ENCODE data around the gene SMIM12.

SMIM12 gene

DNA sequence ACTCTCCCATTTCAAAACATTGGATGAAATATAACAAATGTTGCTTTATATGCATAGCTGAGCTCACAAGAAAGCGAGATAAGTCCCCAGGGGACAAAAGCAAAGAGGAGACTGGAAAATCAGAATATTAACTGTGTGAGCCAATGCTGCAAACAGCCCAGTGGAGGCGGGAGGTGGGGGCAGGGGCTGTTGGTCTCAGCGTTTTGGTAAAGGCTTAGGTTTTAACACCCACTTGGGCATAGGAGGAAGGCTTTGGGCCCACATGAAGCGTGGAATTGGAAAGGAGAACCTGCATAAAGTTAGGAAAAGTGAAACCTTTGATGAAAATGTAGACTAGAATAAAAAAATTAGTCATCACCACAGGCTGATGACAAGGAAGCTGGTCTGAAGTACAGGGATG, 30.2 kb upstream of the SMIM12 start:
- TF ChIP-seq CTCF (IDR thresholded peaks at IDR 0.05; ENCODE audit: extremely low read depth, missing control alignments), result no peak
- DNase-seq (ENCODE audit: low spot score), result no peak

DNA sequence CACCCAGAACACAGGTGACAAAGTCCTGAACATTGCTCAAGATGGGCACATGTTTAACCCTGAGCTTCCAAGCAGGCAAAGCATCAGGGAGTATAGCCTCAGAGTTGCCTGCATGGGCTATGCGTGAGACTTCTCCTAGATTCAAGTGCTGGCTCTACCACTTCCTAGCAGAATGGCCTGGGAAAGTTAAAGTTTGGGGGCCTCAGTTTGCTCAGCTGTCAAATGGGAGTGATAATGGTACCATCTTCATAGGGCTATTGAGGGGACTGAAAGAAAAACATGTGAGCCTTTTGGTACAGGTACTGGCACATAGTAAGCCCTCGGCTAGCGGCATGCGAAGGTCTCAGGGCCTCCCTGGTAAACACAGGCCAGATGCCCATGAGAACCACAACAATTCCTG, 28.0 kb upstream of the SMIM12 start:
- no peak for TF ChIP-seq CTCF (IDR thresholded peaks at IDR 0.05; ENCODE audit: extremely low read depth, missing control alignments)
- no peak for DNase-seq (ENCODE audit: low spot score)

GRCh38 chr1:34885405-34886247, 26.1 kb upstream of the SMIM12 start:
- no peak for TF ChIP-seq CTCF (IDR thresholded peaks at IDR 0.05; ENCODE audit: extremely low read depth, missing control alignments)
- peak; percentile 69 for DNase-seq (ENCODE audit: low spot score)

- peak; percentile 12 for TF ChIP-seq CTCF (IDR thresholded peaks at IDR 0.05; ENCODE audit: extremely low read depth, missing control alignments)
- DNase-seq (ENCODE audit: low spot score), result peak; percentile 59
Observed at GRCh38 chr1:34884961-34885360, 25.4 kb upstream of the SMIM12 start.

DNA sequence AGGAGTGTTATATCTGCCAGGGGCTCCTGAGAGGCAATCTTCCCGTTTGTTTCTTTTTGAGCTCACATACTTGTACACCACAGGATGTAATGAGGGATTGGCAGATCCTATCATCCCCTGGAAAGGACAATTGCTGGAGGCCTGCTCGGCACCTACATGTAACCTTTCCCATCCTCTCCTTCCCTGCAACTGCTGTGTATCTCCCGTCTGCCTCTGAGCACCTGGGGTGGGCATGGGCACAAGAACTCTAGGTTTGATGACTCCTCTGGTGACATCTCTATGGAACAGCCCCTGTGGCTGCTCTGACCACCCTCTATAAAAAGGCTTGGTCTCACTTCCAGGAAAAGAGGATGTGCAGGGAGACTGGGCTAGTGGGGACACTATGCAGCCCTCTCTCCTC, 25.0 kb upstream of the SMIM12 start:
- no peak for TF ChIP-seq CTCF (IDR thresholded peaks at IDR 0.05; ENCODE audit: extremely low read depth, missing control alignments)
- no peak for DNase-seq (ENCODE audit: low spot score)

DNA sequence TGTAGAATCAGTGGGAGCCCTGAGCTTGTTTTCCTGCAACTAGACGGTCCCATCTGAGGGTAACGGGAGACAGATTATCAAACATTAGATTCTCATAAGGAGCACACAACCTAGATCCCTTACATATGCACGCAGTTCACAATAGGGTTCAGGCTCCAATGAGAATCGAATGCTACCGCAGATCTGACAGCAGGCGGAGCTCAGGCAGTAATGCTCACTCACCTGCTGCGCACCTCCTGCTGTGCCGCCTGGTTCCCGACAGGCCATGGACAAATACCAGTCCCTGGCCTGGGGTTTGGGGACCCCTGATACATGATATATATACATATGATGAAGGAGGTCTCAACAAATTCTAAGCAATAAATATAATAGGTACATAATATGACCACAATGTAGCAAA, 19.7 kb upstream of the SMIM12 start:
- no peak for DNase-seq (ENCODE audit: low spot score)
- no peak for TF ChIP-seq CTCF (IDR thresholded peaks at IDR 0.05; ENCODE audit: extremely low read depth, missing control alignments)

DNA sequence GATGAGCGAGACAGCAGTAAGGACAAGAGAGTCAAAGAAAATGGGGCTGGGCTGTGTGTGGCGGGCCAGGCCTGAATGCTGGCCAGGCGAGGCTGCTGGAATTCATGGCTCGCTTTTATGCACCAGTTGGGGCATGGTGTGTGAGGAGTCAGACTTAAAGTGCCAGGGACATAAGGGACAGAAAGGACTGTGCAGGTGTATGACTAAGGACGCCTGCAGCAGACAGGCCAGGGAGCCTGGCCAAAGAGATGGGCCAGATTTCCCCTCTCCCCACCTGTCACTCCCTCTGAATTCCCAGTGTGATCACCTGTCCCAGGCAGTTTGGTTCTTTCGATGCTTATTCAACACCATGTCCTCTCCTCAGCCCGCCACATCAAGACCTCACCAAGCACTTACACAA, 16.9 kb upstream of the SMIM12 start:
- no peak for DNase-seq (ENCODE audit: low spot score)
- TF ChIP-seq CTCF (IDR thresholded peaks at IDR 0.05; ENCODE audit: extremely low read depth, missing control alignments), result no peak

Data from GM20000 (cell line).